ENCODE results near the gene ZNF485. TPM values are rescaled to one million over a fixed set of nuclear protein-coding genes. Genes with fewer than 3 reads are reported as not detected.

ZNF485 gene
- polyA plus RNA-seq, 12 donors: 2.6 to 4.8 (median 3.7) TPM; not detected in 2

DNA sequence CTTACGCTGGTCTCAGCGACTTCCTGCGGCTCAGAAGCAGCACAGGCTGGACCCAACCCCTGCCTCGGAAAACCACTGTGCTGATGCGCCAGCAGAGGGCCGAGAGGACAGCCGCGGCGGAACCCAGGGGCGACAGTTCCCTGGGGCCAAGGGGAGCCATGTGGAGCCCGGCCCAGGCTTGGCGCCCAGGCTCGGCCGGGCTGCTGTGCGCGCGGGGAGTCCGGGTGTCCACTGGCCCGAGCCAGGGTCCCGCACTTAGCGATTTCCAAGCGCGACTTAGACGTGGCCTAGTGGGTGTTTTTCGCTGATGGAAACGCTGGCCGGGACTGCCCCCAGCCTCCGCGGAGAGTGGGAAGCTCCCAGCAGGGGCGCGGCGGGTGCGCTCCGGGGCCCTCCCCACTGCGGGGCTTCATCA is 61.1 kb downstream of the ZNF485 start:
- DNase-seq: no peak

Other genes starting within 250 kb of the ZNF485 start
- gene FXYD4, start 234.8 kb upstream of the ZNF485 start, polyA plus RNA-seq (ENCODE audit: insufficient read length in 12 of 12): 1 to 10 TPM in 7 of 12 donors, under 1 TPM in 3, not detected in 2; 0.29 to 3.6 (median 1.1) TPM
- 100 to 1,000 TPM in 10 of 12 donors, 10 to 100 TPM in 1, not detected in 1; 95.9 to 139 (median 110) TPM for gene HNRNPF, start 197.3 kb upstream of the ZNF485 start, polyA plus RNA-seq (ENCODE audit: insufficient read length in 12 of 12)
- gene ZNF487, start 169.3 kb upstream of the ZNF485 start, polyA plus RNA-seq (ENCODE audit: insufficient read length in 12 of 12): 10 to 100 TPM in 1 of 12 donors, 1 to 10 TPM in 10, not detected in 1; 3.6 to 11.9 (median 4.8) TPM
- 10 to 100 TPM in 1 of 12 donors, 1 to 10 TPM in 10, not detected in 1; 6.3 to 10.5 (median 8.6) TPM for gene ZNF239, start 31.8 kb upstream of the ZNF485 start, polyA plus RNA-seq (ENCODE audit: insufficient read length in 12 of 12)
- 10 to 100 TPM in 11 of 12 donors, not detected in 1; 20.5 to 66.8 (median 52.7) TPM for gene ZNF32, start 42.4 kb downstream of the ZNF485 start, polyA plus RNA-seq (ENCODE audit: insufficient read length in 12 of 12)